Mucosa of gallbladder (tissue), 1 donor: ENCODE results near the gene ITGBL1. TPM values are rescaled to one million over a fixed set of nuclear protein-coding genes. Genes with fewer than 3 reads are reported as not detected.

Source experiments
- DNase-seq: peaks from one replicate; pipeline ENCODE4 v3.0.0-alpha.2; 2020; ENCODE audit warnings: low spot score
- total RNA-seq: library from RNA; stranded (reverse); gene quantifications from one replicate; pipeline ENCODE4 v1.2.1, GENCODE V29; 2021
- donor health status: DM: no; HTN: no; CAD: no.

ITGBL1 gene
- total RNA-seq, 1 donor from 2014 or later, result 16.2 TPM

GRCh38 chr13:101450749-101451130 lies 1.7 kb upstream of the ITGBL1 start:
- no peak for DNase-seq

GRCh38 chr13:101451641-101452040 lies 834 bp upstream of the ITGBL1 start:
- no peak for DNase-seq

- DNase-seq, result no peak
Observed at GRCh38 chr13:101453784-101454201, 1.3 kb downstream of the ITGBL1 start.

GRCh38 chr13:101454767-101455166 lies 2.3 kb downstream of the ITGBL1 start:
- DNase-seq, result no peak

- no peak for DNase-seq
Observed at GRCh38 chr13:101455863-101456262, 3.4 kb downstream of the ITGBL1 start.

- no peak for DNase-seq
Observed at GRCh38 chr13:101457176-101457575, 4.7 kb downstream of the ITGBL1 start.

GRCh38 chr13:101465877-101466276 lies 13.4 kb downstream of the ITGBL1 start:
- no peak for DNase-seq

GRCh38 chr13:101467415-101467814 lies 14.9 kb downstream of the ITGBL1 start:
- no peak for DNase-seq

- no peak for DNase-seq
Observed at GRCh38 chr13:101473458-101473857, 21.0 kb downstream of the ITGBL1 start.

GRCh38 chr13:101474419-101474957 lies 22.0 kb downstream of the ITGBL1 start:
- no peak for DNase-seq

GRCh38 chr13:101475536-101475935 lies 23.1 kb downstream of the ITGBL1 start:
- DNase-seq, result no peak

GRCh38 chr13:101481421-101481820 lies 28.9 kb downstream of the ITGBL1 start:
- no peak for DNase-seq

GRCh38 chr13:101486708-101487437 lies 34.4 kb downstream of the ITGBL1 start:
- DNase-seq, result no peak

GRCh38 chr13:101487438-101487830 lies 35.0 kb downstream of the ITGBL1 start:
- DNase-seq, result no peak

- DNase-seq, result no peak
Observed at GRCh38 chr13:101488734-101489133, 36.3 kb downstream of the ITGBL1 start.

- DNase-seq, result no peak
Observed at GRCh38 chr13:101489643-101490405, 37.3 kb downstream of the ITGBL1 start.

- no peak for DNase-seq
Observed at GRCh38 chr13:101490406-101491015, 38.0 kb downstream of the ITGBL1 start.

- no peak for DNase-seq
Observed at GRCh38 chr13:101492251-101492910, 39.9 kb downstream of the ITGBL1 start.

GRCh38 chr13:101493541-101493940 lies 41.1 kb downstream of the ITGBL1 start:
- no peak for DNase-seq

GRCh38 chr13:101499406-101499805 lies 46.9 kb downstream of the ITGBL1 start:
- DNase-seq, result no peak

GRCh38 chr13:101502618-101503017 lies 50.1 kb downstream of the ITGBL1 start:
- no peak for DNase-seq

GRCh38 chr13:101511161-101511560 lies 58.7 kb downstream of the ITGBL1 start:
- no peak for DNase-seq
